WTC11 (cell line): ENCODE measurements around the gene STXBP1. TPM values are rescaled to one million over a fixed set of nuclear protein-coding genes. Genes with fewer than 3 reads are reported as not detected.

Experiments
- ATAC-seq: fragments of 200-7000 bp; cut with Tn5 transposase; 2 replicates; pipeline ENCODE4 v1.10.0; 2021; ENCODE audit warnings: mild to moderate bottlenecking, moderate library complexity
- CTCF ChIA-PET: fragments of 300-600 bp; sonication (Branson Sonifier 250); formaldehyde crosslinking; loops from one replicate; lab custom pipeline; 2021; ENCODE audit warnings: antibody characterized with exemption; lab: Charles Lee
- POLR2A ChIA-PET: fragments of 350-600 bp; sonication (Branson Sonifier 250); formaldehyde crosslinking; loops from one replicate; lab custom pipeline; 2021; ENCODE audit warnings: antibody characterized with exemption; lab: Charles Lee
- DNase-seq: peaks from one replicate; pipeline ENCODE4 v3.0.0; 2021; ENCODE audit warnings: low spot score
- H3K27ac Mint-ChIP-seq: 2 replicates; pipeline ENCODE4 v1.8.0; 2021; ENCODE audit warnings: mixed read lengths
- H3K27me3 Mint-ChIP-seq: 2 replicates; pipeline ENCODE4 v1.8.0; 2021; ENCODE audit warnings: low read depth, mild to moderate bottlenecking, moderate library complexity, mixed read lengths
- H3K36me3 Mint-ChIP-seq: 2 replicates; pipeline ENCODE4 v1.8.0; 2021; ENCODE audit warnings: mixed read lengths
- H3K4me1 Mint-ChIP-seq: 2 replicates; pipeline ENCODE4 v1.8.0; 2022; ENCODE audit warnings: mixed read lengths
- H3K4me3 Mint-ChIP-seq: 2 replicates; pipeline ENCODE4 v1.8.0; 2021; ENCODE audit warnings: mild to moderate bottlenecking, moderate library complexity, mixed read lengths
- H3K9me3 Mint-ChIP-seq: 2 replicates; pipeline ENCODE4 v1.8.0; 2021; ENCODE audit warnings: mixed read lengths
- ESRRA ChIP-seq: sonication (generic); formaldehyde crosslinking; IDR thresholded peaks from 2 replicates; pipeline ENCODE4 v1.8.1; 2022; ENCODE audit warnings: mild to moderate bottlenecking, missing genetic modification reagents, borderline replicate concordance
- FOXP1 ChIP-seq: sonication (generic); formaldehyde crosslinking; IDR thresholded peaks from 2 replicates; pipeline ENCODE4 v1.8.0; 2022; ENCODE audit warnings: missing genetic modification reagents, mild to moderate bottlenecking, moderate library complexity, borderline replicate concordance
- JAZF1 ChIP-seq: fragments of 250-450 bp; sonication (Bioruptor Pico); IDR thresholded peaks from 2 replicates; pipeline ENCODE4 v1.9.0; 2021; ENCODE audit warnings: moderate library complexity, mild to moderate bottlenecking, inconsistent platforms
- KAT7 ChIP-seq: sonication (generic); formaldehyde crosslinking; IDR thresholded peaks from 2 replicates; pipeline ENCODE4 v1.8.1; 2023; ENCODE audit warnings: missing genetic modification reagents, mild to moderate bottlenecking, borderline replicate concordance
- MXD4 ChIP-seq: fragments of 250-450 bp; sonication (Bioruptor Pico); IDR thresholded peaks from 2 replicates; pipeline ENCODE4 v1.8.0; 2021; ENCODE audit warnings: mild to moderate bottlenecking, moderate library complexity, borderline replicate concordance
- NFATC4 ChIP-seq: fragments of 250-450 bp; sonication (Bioruptor Pico); IDR thresholded peaks from 2 replicates; pipeline ENCODE4 v1.9.0; 2021; ENCODE audit warnings: mild to moderate bottlenecking
- NFE2L1 ChIP-seq: sonication (generic); formaldehyde crosslinking; IDR thresholded peaks from 2 replicates; pipeline ENCODE4 v1.8.1; 2023; ENCODE audit warnings: missing genetic modification reagents
- NFYB ChIP-seq: sonication (generic); formaldehyde crosslinking; conservative IDR thresholded peaks from 2 replicates; pipeline ENCODE4 v1.8.0; 2022; ENCODE audit warnings: low read depth, missing genetic modification reagents
- RORB ChIP-seq: fragments of 250-450 bp; sonication (Bioruptor Pico); IDR thresholded peaks from 2 replicates; pipeline ENCODE4 v1.9.0; 2021; ENCODE audit warnings: mild to moderate bottlenecking
- SMAD4 ChIP-seq: sonication (generic); formaldehyde crosslinking; IDR thresholded peaks from 2 replicates; pipeline ENCODE4 v1.8.0; 2022; ENCODE audit warnings: mild to moderate bottlenecking, missing genetic modification reagents
- TP53 ChIP-seq: sonication (generic); formaldehyde crosslinking; IDR thresholded peaks from 2 replicates; pipeline ENCODE4 v1.8.1; 2023; ENCODE audit warnings: mild to moderate bottlenecking, missing genetic modification reagents
- ZNF121 ChIP-seq: sonication (generic); formaldehyde crosslinking; IDR thresholded peaks from 2 replicates; pipeline ENCODE4 v1.8.0; 2023; ENCODE audit warnings: missing genetic modification reagents
- ZNF317 ChIP-seq: sonication (generic); formaldehyde crosslinking; IDR thresholded peaks from 2 replicates; pipeline ENCODE4 v1.8.1; 2023; ENCODE audit warnings: low read depth, mild to moderate bottlenecking, moderate library complexity, missing genetic modification reagents, borderline replicate concordance
- total RNA-seq: library from RNA; stranded (reverse); gene quantifications from 3 replicates; pipeline ENCODE4 v1.2.3, GENCODE V29; 2021
- TF ChIP-seq, protein P1 (sequence below): sonication (generic); formaldehyde crosslinking; IDR thresholded peaks from 2 replicates; pipeline ENCODE4 v1.8.0; 2022; ENCODE audit warnings: missing genetic modification reagents
- TF ChIP-seq, protein P2 (sequence below): sonication (generic); formaldehyde crosslinking; IDR thresholded peaks from 2 replicates; pipeline ENCODE4 v1.8.0; 2022; ENCODE audit warnings: mild to moderate bottlenecking, missing genetic modification reagents
- TF ChIP-seq, protein P3 (sequence below): sonication (generic); formaldehyde crosslinking; IDR thresholded peaks from 2 replicates; pipeline ENCODE4 v1.8.1; 2023; ENCODE audit warnings: mild to moderate bottlenecking, moderate library complexity, missing genetic modification reagents
- TF ChIP-seq, protein P4 (sequence below): fragments of 250-450 bp; sonication (Bioruptor Pico); conservative IDR thresholded peaks from 2 replicates; pipeline ENCODE4 v1.9.0; 2021; ENCODE audit warnings: mild to moderate bottlenecking
- TF ChIP-seq, protein P5 (sequence below): sonication (generic); formaldehyde crosslinking; IDR thresholded peaks from 2 replicates; pipeline ENCODE4 v1.8.0; 2023; ENCODE audit warnings: mild to moderate bottlenecking, missing genetic modification reagents
- TF ChIP-seq, protein P6 (sequence below): sonication (generic); formaldehyde crosslinking; IDR thresholded peaks from 2 replicates; pipeline ENCODE4 v1.8.1; 2022; ENCODE audit warnings: low read depth, missing genetic modification reagents, borderline replicate concordance

STXBP1 gene
- total RNA-seq, 1 experiment from 2014 or later = 37.1 TPM

DNA sequence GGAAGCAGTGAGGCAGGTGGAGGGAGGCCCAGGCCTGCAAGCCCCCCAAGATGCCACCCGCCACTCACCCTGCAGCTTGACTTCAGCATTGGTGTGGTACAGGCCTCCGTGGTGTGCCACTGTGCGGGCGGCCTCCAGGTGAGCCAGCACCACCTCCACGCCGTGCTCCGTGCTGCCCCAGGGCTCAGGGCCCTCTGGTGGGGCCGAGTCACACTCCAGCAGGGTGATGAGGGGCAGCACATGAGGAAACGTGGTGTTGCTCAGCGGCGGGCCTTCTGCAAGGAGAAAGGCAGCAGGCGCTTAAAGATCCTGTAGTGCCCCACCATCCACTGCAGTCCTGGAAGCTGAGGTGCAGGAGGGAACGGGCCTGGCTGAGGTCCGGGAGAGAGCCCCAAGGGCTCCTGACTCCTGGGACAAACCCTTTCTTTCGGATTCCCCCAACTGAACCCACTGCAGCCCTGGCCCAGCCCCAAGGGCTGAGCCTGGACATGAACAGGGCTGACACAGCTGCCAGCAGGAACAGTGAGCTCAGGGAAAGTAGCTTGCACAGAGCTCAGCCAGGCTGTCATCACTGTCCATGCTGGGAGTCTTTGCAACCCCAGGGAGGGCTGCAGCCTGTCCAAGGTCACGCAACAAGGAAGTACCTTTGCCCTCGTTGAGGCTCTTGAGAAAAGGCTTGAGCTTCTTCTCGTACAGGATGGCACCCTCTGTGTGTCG is 127.7 kb downstream of the STXBP1 start:
- Mint-ChIP-seq H3K27ac (no peak overlapping the region), H3K4me3 (no peak overlapping the region), H3K36me3 (no peaks in the 10 kb centered on the region), H3K9me3 (no peaks in the 10 kb centered on the region), H3K27me3 (peaks cover 17% of the 10 kb centered on the region), H3K4me1 (peaks cover 6% of the 10 kb centered on the region)
- CTCF ChIA-PET = interaction anchor here (0.5 to 2.7 kb wide), 4 partner anchors 24 to 284 kb away, joined by 3 to 10 read pairs (median 4); no protein-coding TSS in a partner anchor
- DNase-seq (no peak), ATAC-seq (no peak)
- POLR2A ChIA-PET = no interaction called here
- no peak for TF ChIP-seq SMAD4 (CRISPR knock-in tag)
- no peak for TF ChIP-seq FOXP1 (CRISPR knock-in tag)
- TF ChIP-seq, protein P1, sequence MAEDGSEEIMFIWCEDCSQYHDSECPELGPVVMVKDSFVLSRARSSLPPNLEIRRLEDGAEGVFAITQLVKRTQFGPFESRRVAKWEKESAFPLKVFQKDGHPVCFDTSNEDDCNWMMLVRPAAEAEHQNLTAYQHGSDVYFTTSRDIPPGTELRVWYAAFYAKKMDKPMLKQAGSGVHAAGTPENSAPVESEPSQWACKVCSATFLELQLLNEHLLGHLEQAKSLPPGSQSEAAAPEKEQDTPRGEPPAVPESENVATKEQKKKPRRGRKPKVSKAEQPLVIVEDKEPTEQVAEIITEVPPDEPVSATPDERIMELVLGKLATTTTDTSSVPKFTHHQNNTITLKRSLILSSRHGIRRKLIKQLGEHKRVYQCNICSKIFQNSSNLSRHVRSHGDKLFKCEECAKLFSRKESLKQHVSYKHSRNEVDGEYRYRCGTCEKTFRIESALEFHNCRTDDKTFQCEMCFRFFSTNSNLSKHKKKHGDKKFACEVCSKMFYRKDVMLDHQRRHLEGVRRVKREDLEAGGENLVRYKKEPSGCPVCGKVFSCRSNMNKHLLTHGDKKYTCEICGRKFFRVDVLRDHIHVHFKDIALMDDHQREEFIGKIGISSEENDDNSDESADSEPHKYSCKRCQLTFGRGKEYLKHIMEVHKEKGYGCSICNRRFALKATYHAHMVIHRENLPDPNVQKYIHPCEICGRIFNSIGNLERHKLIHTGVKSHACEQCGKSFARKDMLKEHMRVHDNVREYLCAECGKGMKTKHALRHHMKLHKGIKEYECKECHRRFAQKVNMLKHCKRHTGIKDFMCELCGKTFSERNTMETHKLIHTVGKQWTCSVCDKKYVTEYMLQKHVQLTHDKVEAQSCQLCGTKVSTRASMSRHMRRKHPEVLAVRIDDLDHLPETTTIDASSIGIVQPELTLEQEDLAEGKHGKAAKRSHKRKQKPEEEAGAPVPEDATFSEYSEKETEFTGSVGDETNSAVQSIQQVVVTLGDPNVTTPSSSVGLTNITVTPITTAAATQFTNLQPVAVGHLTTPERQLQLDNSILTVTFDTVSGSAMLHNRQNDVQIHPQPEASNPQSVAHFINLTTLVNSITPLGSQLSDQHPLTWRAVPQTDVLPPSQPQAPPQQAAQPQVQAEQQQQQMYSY = no peak
- TF ChIP-seq, protein P2, sequence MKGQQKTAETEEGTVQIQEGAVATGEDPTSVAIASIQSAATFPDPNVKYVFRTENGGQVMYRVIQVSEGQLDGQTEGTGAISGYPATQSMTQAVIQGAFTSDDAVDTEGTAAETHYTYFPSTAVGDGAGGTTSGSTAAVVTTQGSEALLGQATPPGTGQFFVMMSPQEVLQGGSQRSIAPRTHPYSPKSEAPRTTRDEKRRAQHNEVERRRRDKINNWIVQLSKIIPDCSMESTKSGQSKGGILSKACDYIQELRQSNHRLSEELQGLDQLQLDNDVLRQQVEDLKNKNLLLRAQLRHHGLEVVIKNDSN (CRISPR knock-in tag) = no peak
- TF ChIP-seq NFATC4 = no peak
- TF ChIP-seq, protein P3, sequence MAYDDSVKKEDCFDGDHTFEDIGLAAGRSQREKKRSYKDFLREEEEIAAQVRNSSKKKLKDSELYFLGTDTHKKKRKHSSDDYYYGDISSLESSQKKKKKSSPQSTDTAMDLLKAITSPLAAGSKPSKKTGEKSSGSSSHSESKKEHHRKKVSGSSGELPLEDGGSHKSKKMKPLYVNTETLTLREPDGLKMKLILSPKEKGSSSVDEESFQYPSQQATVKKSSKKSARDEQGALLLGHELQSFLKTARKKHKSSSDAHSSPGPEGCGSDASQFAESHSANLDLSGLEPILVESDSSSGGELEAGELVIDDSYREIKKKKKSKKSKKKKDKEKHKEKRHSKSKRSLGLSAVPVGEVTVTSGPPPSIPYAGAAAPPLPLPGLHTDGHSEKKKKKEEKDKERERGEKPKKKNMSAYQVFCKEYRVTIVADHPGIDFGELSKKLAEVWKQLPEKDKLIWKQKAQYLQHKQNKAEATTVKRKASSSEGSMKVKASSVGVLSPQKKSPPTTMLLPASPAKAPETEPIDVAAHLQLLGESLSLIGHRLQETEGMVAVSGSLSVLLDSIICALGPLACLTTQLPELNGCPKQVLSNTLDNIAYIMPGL (CRISPR knock-in tag) = no peak
- TF ChIP-seq, protein P4, sequence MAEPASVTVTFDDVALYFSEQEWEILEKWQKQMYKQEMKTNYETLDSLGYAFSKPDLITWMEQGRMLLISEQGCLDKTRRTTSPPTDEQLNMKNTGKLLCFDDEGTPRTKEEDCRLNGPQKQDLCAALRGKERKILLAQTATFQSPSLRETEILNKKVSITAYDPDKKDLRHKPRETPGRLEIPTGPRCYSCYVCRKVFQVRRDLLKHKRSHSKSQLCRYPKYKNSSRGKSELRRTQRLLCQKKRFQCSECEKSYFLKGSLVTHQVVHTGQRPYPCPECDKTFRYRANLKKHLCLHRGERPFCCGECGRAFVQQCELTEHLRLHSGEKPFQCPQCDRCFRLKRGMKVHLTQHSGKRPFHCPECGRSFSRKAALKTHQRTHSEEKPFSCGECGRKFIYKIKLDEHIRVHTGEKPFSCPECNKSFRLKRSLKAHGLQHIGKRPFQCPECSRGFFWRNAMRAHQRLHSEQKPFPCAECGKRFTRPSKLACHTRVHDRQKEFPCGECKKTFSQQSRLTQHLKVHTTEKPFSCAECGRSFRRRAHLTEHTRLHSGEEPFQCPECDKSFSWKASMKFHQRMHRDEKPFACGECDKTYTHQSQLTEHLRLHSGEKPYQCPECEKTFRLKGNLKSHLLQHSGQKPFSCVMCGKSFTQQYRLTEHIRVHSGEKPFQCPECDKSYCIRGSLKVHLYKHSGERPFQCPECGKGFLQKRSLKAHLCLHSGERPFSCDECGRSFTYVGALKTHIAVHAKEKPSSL = no peak
- TF ChIP-seq MXD4 (CRISPR knock-in tag) = no peak
- TF ChIP-seq ZNF317 = no peak
- TF ChIP-seq NFYB (CRISPR knock-in tag) = no peak
- TF ChIP-seq, protein P5, sequence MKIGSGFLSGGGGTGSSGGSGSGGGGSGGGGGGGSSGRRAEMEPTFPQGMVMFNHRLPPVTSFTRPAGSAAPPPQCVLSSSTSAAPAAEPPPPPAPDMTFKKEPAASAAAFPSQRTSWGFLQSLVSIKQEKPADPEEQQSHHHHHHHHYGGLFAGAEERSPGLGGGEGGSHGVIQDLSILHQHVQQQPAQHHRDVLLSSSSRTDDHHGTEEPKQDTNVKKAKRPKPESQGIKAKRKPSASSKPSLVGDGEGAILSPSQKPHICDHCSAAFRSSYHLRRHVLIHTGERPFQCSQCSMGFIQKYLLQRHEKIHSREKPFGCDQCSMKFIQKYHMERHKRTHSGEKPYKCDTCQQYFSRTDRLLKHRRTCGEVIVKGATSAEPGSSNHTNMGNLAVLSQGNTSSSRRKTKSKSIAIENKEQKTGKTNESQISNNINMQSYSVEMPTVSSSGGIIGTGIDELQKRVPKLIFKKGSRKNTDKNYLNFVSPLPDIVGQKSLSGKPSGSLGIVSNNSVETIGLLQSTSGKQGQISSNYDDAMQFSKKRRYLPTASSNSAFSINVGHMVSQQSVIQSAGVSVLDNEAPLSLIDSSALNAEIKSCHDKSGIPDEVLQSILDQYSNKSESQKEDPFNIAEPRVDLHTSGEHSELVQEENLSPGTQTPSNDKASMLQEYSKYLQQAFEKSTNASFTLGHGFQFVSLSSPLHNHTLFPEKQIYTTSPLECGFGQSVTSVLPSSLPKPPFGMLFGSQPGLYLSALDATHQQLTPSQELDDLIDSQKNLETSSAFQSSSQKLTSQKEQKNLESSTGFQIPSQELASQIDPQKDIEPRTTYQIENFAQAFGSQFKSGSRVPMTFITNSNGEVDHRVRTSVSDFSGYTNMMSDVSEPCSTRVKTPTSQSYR (CRISPR knock-in tag) = no peak
- no peak for TF ChIP-seq NFE2L1 (CRISPR knock-in tag)
- TF ChIP-seq JAZF1 (CRISPR knock-in tag) = no peak
- TF ChIP-seq TP53 (CRISPR knock-in tag) = no peak
- no peak for TF ChIP-seq RORB (CRISPR knock-in tag)
- no peak for TF ChIP-seq ESRRA
- TF ChIP-seq, protein P6, sequence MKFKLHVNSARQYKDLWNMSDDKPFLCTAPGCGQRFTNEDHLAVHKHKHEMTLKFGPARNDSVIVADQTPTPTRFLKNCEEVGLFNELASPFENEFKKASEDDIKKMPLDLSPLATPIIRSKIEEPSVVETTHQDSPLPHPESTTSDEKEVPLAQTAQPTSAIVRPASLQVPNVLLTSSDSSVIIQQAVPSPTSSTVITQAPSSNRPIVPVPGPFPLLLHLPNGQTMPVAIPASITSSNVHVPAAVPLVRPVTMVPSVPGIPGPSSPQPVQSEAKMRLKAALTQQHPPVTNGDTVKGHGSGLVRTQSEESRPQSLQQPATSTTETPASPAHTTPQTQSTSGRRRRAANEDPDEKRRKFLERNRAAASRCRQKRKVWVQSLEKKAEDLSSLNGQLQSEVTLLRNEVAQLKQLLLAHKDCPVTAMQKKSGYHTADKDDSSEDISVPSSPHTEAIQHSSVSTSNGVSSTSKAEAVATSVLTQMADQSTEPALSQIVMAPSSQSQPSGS (CRISPR knock-in tag) = no peak
- no peak for TF ChIP-seq KAT7 (CRISPR knock-in tag)
- no peak for TF ChIP-seq ZNF121 (CRISPR knock-in tag)
